ENCODE data around the gene PDS5A.
"Not testable (repeated sequence)": the region's sequence is repeated elsewhere in the genome, so short reads cannot be mapped to it uniquely, and the experiment has no call there.

PDS5A gene

DNA sequence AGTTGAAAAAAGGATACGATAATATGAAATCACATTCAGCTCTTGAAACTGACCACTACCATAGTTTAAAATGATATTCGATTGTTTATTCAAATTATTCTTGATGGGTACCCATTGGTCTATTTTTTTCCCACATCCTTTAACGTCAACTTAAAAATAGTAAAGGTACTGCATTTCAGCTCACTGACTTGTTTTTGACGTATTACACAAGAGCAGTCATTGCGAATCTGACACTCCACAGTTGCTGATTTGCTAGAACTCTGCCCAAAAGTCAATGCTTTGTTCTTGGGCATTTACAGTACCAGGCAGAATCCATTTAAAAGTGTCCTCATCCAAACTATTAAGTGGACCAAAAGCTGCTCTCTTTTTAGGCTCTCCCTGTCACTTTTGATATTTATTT lies 1.2 kb upstream of the PDS5A start:
- no peak for DNase-seq
- Histone ChIP-seq H3K4me3 (ENCODE audit: low read depth, low read length) (no peak overlapping the region), H3K27me3 (replicated peaks) (no peaks in the 10 kb centered on the region), H3K27ac (no peak overlapping the region), H3K36me3 (replicated peaks) (peaks cover 5% of the 10 kb centered on the region)
- in situ Hi-C loops (cut with HindIII; ENCODE audit: low pct_ligation_motif_present, low sequenced_read_pairs): no loop called here
- no peak for TF ChIP-seq CTCF (IDR thresholded peaks at IDR 0.05; ENCODE audit: low read depth, low read length, missing control alignments)

DNA sequence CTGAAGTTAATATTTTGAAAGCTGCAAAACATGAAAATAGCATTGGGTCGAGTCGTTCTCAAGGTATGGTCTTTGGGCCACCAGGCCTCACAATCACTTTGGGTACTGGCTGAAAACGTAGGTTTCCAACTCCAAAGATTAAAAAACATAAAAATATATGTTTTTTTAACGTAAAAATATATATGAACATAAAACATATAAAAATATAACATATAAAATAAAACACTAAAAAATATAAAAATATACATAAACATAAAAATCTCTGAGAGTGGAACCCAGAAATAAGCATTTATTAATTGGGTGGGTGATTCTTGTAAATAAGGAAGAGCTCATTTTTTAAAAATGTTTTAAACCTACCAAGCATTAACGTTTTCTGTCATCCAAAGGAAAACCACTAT lies 666 bp upstream of the PDS5A start:
- in situ Hi-C loops (cut with HindIII; ENCODE audit: low pct_ligation_motif_present, low sequenced_read_pairs): no loop called here
- Histone ChIP-seq H3K4me3 (ENCODE audit: low read depth, low read length) (peak overlapping the region; percentile 67), H3K36me3 (replicated peaks) (peaks cover 8% of the 10 kb centered on the region), H3K27ac (no peak overlapping the region), H3K27me3 (replicated peaks) (no peaks in the 10 kb centered on the region)
- TF ChIP-seq CTCF (IDR thresholded peaks at IDR 0.05; ENCODE audit: low read depth, low read length, missing control alignments): no peak
- no peak for DNase-seq

GRCh38 chr4:39976945-39977488 lies 694 bp downstream of the PDS5A start:
- no peaks in the 10 kb centered on the region for H3K27me3 ChIP-seq (replicated peaks)

DNA sequence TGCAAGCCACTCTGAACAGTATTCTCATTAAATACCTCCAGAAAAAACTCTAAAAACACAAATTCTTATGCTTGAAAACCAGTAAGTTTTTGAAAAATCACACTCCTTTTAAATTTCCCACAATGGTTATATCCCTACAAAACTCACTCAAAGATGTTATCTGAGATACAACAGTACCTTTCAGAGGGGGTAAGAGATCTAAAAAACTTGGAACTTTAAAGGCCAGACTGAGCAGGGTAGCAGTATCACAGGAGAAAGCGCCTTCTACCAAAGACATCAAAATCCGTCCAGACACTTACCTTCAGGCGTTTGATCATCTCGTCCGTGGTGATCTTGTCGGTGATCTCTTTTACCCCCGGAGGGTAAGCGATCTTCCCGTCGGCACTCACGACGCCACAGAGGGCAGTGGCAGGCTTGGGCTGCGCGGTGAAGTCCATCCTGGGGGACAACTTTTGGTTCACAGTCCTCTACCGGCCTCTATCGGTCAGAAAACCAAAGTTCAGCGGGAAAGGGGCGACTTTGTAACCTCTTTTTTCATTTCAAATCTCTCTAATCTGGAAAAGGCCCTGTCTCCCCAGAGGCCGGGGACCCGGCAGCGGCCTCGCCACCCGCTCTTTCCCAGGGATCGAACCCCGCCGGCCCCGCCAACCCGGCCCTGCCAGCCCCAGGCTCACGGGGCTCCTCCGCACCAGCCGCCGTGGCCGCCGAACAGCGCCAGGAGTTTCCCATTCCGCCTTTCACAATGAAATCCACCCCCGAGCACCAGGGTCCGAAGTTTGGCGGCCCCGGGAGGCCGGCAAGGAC lies 1.4 kb downstream of the PDS5A start:
- Histone ChIP-seq H3K4me3 (ENCODE audit: low read depth, low read length) (peak overlapping the region; percentile 81), H3K27ac (peak overlapping the region; percentile 59), H3K36me3 (replicated peaks) (peaks cover 12% of the 10 kb centered on the region), H3K27me3 (replicated peaks) (no peaks in the 10 kb centered on the region)
- peak; percentile 75 for DNase-seq
- peak; percentile 91 for TF ChIP-seq CTCF (IDR thresholded peaks at IDR 0.05; ENCODE audit: low read depth, low read length, missing control alignments)
- in situ Hi-C loops (cut with HindIII; ENCODE audit: low pct_ligation_motif_present, low sequenced_read_pairs): no loop called here

More at GRCh38 chr4:39976945-39977488, 694 bp downstream of the PDS5A start:
- Histone ChIP-seq H3K4me3 (ENCODE audit: low read depth, low read length) (peak overlapping the region; percentile 81), H3K27ac (peak overlapping the region; percentile 59), H3K36me3 (replicated peaks) (peaks cover 12% of the 10 kb centered on the region)
- no peak for TF ChIP-seq CTCF (IDR thresholded peaks at IDR 0.05; ENCODE audit: low read depth, low read length, missing control alignments)
- DNase-seq: no peak
- in situ Hi-C loops (cut with HindIII; ENCODE audit: low pct_ligation_motif_present, low sequenced_read_pairs): no loop called here

DNA sequence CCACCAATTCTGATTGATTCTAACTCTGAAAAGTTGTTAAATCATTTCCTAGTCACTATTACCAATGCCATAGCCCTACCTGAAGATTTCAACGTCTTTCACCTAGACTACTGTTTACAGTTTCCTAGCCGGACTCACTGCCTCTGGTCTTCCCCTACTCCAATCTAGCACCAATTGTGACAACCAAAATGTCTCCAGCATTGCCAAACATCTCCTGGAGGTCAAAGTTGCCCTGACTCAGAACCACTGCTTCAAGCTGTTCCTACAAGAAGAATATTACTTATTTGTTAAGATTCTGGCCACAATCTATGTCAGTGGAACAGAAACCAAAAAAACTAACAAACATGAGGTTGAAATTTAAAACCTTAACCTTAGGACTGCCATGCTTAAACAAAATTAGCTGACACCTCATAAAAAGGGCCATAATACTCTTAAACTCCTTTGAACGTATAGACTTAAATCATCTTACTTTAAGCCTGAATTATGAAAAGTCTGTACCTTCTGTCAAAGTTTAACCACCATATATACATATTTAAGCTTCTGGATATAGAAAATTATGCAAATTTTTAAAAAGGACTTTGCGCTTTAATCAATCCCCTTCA lies 2.1 kb downstream of the PDS5A start:
- Histone ChIP-seq H3K27me3 (replicated peaks) (no peaks in the 10 kb centered on the region), H3K27ac (no peak overlapping the region), H3K4me3 (ENCODE audit: low read depth, low read length) (peak overlapping the region; percentile 81), H3K36me3 (replicated peaks) (peaks cover 12% of the 10 kb centered on the region)
- DNase-seq: peak; percentile 64
- TF ChIP-seq CTCF (IDR thresholded peaks at IDR 0.05; ENCODE audit: low read depth, low read length, missing control alignments): no peak
- in situ Hi-C loops (cut with HindIII; ENCODE audit: low pct_ligation_motif_present, low sequenced_read_pairs): no loop called here

DNA sequence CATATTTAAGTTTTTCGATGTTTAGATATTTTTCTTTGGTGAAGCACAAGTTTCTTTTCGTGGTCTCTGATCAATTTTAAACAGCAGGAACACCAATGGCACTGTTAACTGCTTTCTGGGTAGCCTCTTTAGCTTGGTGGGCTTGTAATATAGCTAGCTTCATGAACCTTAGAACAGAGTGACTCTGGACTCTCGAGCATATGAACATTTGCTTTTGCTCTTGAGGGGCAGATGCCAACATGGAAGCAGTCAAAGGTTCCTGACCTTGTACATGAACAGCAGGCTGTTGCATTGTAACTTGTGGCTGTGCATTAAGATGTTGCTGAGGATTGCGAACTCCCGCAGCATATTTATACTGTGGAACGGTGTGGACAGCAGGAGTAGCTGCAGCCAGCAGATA lies 4.7 kb downstream of the PDS5A start:
- H3K4me3 ChIP-seq (ENCODE audit: low read depth, low read length); H3K27me3 ChIP-seq (replicated peaks); in situ Hi-C loops (cut with HindIII; ENCODE audit: low pct_ligation_motif_present, low sequenced_read_pairs); DNase-seq; H3K27ac ChIP-seq: not testable (repeated sequence)
- H3K36me3 ChIP-seq (replicated peaks): peaks cover 12% of the 10 kb centered on the region

All from brain microvascular endothelial cell (primary cell).